ENCODE results near the gene LPIN3. TPM values are rescaled to one million over a fixed set of nuclear protein-coding genes. Genes with fewer than 3 reads are reported as not detected.

Gene LPIN3
- total RNA-seq, 1 experiment from 2014 or later = 3.8 TPM

- Mint-ChIP-seq H3K36me3 (ENCODE audit: insufficient read depth in 1 of 3, low read depth in 3 of 3) (peaks cover 0 to 10% (median 5%) of the 10 kb centered on the region in 3 experiments; a peak in 5 of 7 replicates), H3K4me3 (no peak overlapping the region), H3K27ac (no peak overlapping the region; a peak in 1 of 7 replicates), H3K4me1 (peaks cover 9 to 12% of the 10 kb centered on the region in 2 experiments), H3K27me3 (ENCODE audit: low read depth) (peaks cover 47% of the 10 kb centered on the region), H3K9me3 (peaks cover 7 to 16% of the 10 kb centered on the region in 2 experiments)
- Histone ChIP-seq H3K79me1 (ENCODE audit: insufficient read depth, low read depth, low read length, poor library complexity, severe bottlenecking) (no peaks in the 10 kb centered on the region), H2AFZ (ENCODE audit: low read length) (no peak overlapping the region), H4K91ac (ENCODE audit: insufficient read length, low read depth, low read length) (no peak overlapping the region), H3K4ac (ENCODE audit: low read depth, low read length) (no peak overlapping the region), H3K9me3 (ENCODE audit: control insufficient read depth, low read depth, low read length) (peaks cover 4% of the 10 kb centered on the region), H2BK20ac (ENCODE audit: low read depth, low read length, poor library complexity, severe bottlenecking) (no peak overlapping the region), H3K27ac (ENCODE audit: insufficient read length, low read depth, low read length) (no peak overlapping the region), H2BK12ac (ENCODE audit: insufficient read length, low read depth, low read length) (no peak overlapping the region), H3K23ac (ENCODE audit: insufficient read length, low read depth, low read length) (no peak overlapping the region), H3K4me2 (ENCODE audit: insufficient read depth, insufficient read length, low read length) (no peak overlapping the region), H4K8ac (replicated peaks; ENCODE audit: insufficient read length, low read depth, low read length) (no peak overlapping the region), H3K79me2 (ENCODE audit: insufficient read depth, low read length) (no peaks in the 10 kb centered on the region), H3K56ac (ENCODE audit: insufficient read length, low read depth, low read length) (no peak overlapping the region), H2BK120ac (ENCODE audit: low read depth, low read length, poor library complexity, severe bottlenecking) (no peak overlapping the region), H3K27me3 (ENCODE audit: insufficient read depth, low read length) (no peaks in the 10 kb centered on the region; the same call in 1 of the 2 replicates), H3K18ac (ENCODE audit: insufficient read length, low read depth, low read length) (no peak overlapping the region), H3K23me2 (ENCODE audit: insufficient read length, low read depth, low read length, poor library complexity, severe bottlenecking) (no peaks in the 10 kb centered on the region), H4K20me1 (ENCODE audit: control insufficient read depth, insufficient read depth, insufficient read length) (no peaks in the 10 kb centered on the region), H2BK5ac (ENCODE audit: insufficient read length, low read length) (no peak overlapping the region), H3K9ac (ENCODE audit: extremely low read depth, insufficient read length, low read length) (no peak overlapping the region), H2BK15ac (ENCODE audit: low read depth, low read length) (no peak overlapping the region), H2AK5ac (ENCODE audit: insufficient read length, low read length) (no peak overlapping the region), H3K4me1 (ENCODE audit: insufficient read depth, low read length) (no peaks in the 10 kb centered on the region), H4K5ac (ENCODE audit: insufficient read length, low read depth, low read length) (no peak overlapping the region), H3K14ac (ENCODE audit: insufficient read depth, low read length) (no peak overlapping the region), H3T11ph (ENCODE audit: low read length) (no peak overlapping the region)
- TF ChIP-seq CTCF (conservative IDR thresholded peaks at IDR 0.05) = no peak
- no CpG with 5 or more reads among the region's 11 CpGs for WGBS (ENCODE audit: extremely low coverage, insufficient read length, low lambda C conversion rate)
- DNase-seq = no peak
Measured at GRCh38 chr20:41373251-41373783, 32.7 kb downstream of the LPIN3 start.

Data from H9 (cell line).